ENCODE measurements around the gene CYP2C19. TPM values are rescaled to one million over a fixed set of nuclear protein-coding genes. Genes with fewer than 3 reads are reported as not detected.

The CYP2C19 gene
- polyA plus RNA-seq, 3 donors = not detected

GRCh38 chr10:94846204-94846603 is 83.7 kb downstream of the CYP2C19 start:
- TF ChIP-seq, protein P1, sequence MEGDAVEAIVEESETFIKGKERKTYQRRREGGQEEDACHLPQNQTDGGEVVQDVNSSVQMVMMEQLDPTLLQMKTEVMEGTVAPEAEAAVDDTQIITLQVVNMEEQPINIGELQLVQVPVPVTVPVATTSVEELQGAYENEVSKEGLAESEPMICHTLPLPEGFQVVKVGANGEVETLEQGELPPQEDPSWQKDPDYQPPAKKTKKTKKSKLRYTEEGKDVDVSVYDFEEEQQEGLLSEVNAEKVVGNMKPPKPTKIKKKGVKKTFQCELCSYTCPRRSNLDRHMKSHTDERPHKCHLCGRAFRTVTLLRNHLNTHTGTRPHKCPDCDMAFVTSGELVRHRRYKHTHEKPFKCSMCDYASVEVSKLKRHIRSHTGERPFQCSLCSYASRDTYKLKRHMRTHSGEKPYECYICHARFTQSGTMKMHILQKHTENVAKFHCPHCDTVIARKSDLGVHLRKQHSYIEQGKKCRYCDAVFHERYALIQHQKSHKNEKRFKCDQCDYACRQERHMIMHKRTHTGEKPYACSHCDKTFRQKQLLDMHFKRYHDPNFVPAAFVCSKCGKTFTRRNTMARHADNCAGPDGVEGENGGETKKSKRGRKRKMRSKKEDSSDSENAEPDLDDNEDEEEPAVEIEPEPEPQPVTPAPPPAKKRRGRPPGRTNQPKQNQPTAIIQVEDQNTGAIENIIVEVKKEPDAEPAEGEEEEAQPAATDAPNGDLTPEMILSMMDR (IDR thresholded peaks at IDR 0.05) = no peak
- no peak overlapping the region for H3K4me3 Mint-ChIP-seq

GRCh38 chr10:94850766-94851165 is 88.3 kb downstream of the CYP2C19 start:
- H3K4me1 ChIP-seq (ENCODE audit: control insufficient read depth in 1 of 2, insufficient read depth in 2 of 2, low read length in 2 of 2) = no peaks in the 10 kb centered on the region
- Mint-ChIP-seq H3K9me3 (peaks cover 0 to 7% (median 2%) of the 10 kb centered on the region in 7 donors), H3K27me3 (ENCODE audit: low read depth in 3 of 3) (no peaks in the 10 kb centered on the region)

More at GRCh38 chr10:94846204-94846603, 83.7 kb downstream of the CYP2C19 start:
- Histone ChIP-seq H3K4me3 (replicated peaks in 1 of 3; ENCODE audit: low read depth in 2 of 3, low read length in 3 of 3) (no peak overlapping the region), H3K36me3 (replicated peaks in 1 of 2; ENCODE audit: control insufficient read depth in 1 of 2, insufficient read depth in 2 of 2, low read length in 2 of 2) (no peaks in the 10 kb centered on the region), H2AFZ (ENCODE audit: insufficient read depth, low read depth, low read length, poor library complexity, severe bottlenecking) (no peak overlapping the region), H3K9ac (ENCODE audit: insufficient read depth, low read length, poor library complexity, severe bottlenecking) (no peak overlapping the region), H3K27me3 (ENCODE audit: control insufficient read depth in 2 of 2, insufficient read depth in 2 of 2, low read length in 2 of 2) (no peaks in the 10 kb centered on the region), H4K20me1 (ENCODE audit: insufficient read depth, low read length) (no peaks in the 10 kb centered on the region), H3K4me2 (replicated peaks; ENCODE audit: extremely low read depth, low read length, poor library complexity, severe bottlenecking) (no peak overlapping the region), H3K9me3 (replicated peaks in 1 of 2; ENCODE audit: control insufficient read depth in 1 of 2, insufficient read depth in 1 of 2, low read length in 2 of 2) (peaks cover 0 to 3% of the 10 kb centered on the region in 2 donors), H3K79me2 (ENCODE audit: insufficient read depth, low read length) (no peaks in the 10 kb centered on the region), H3K4me1 (ENCODE audit: control insufficient read depth in 1 of 2, insufficient read depth in 2 of 2, low read length in 2 of 2) (no peaks in the 10 kb centered on the region), H3K27ac (ENCODE audit: low read depth in 1 of 2, low read length in 2 of 2) (no peak overlapping the region)
- no CpG with 5 or more reads among the region's 1 CpG for whole genome bisulfite sequencing (ENCODE audit: insufficient coverage)
- H3K9me3 Mint-ChIP-seq = peaks cover under 1 to 12% (median 5%) of the 10 kb centered on the region in 7 donors
- no peak overlapping the region for H3K27ac Mint-ChIP-seq
- peaks cover 0 to 1% (median 0%) of the 10 kb centered on the region in 3 donors for H3K27me3 Mint-ChIP-seq (ENCODE audit: low read depth in 3 of 3)
- H3K36me3 Mint-ChIP-seq = no peaks in the 10 kb centered on the region
- intact Hi-C loops (cut with micrococcal nuclease) = no loop called here
- DNase-seq = no peak
- H3K4me1 Mint-ChIP-seq = no peaks in the 10 kb centered on the region

More at GRCh38 chr10:94850766-94851165, 88.3 kb downstream of the CYP2C19 start:
- no peaks in the 10 kb centered on the region for H3K36me3 ChIP-seq (replicated peaks in 1 of 2; ENCODE audit: control insufficient read depth in 1 of 2, insufficient read depth in 2 of 2, low read length in 2 of 2)
- H2AFZ ChIP-seq (ENCODE audit: insufficient read depth, low read depth, low read length, poor library complexity, severe bottlenecking) = no peak overlapping the region
- H3K27ac Mint-ChIP-seq = no peak overlapping the region
- H3K9ac ChIP-seq (ENCODE audit: insufficient read depth, low read length, poor library complexity, severe bottlenecking) = no peak overlapping the region
- no peak overlapping the region for H3K4me3 ChIP-seq (replicated peaks in 1 of 3; ENCODE audit: low read depth in 2 of 3, low read length in 3 of 3)
- H4K20me1 ChIP-seq (ENCODE audit: insufficient read depth, low read length) = no peaks in the 10 kb centered on the region
- H3K4me2 ChIP-seq (replicated peaks; ENCODE audit: extremely low read depth, low read length, poor library complexity, severe bottlenecking) = no peak overlapping the region
- H3K27ac ChIP-seq (ENCODE audit: low read depth in 1 of 2, low read length in 2 of 2) = no peak overlapping the region
- H3K36me3 Mint-ChIP-seq = no peaks in the 10 kb centered on the region
- no peak overlapping the region for H3K4me3 Mint-ChIP-seq
- no peaks in the 10 kb centered on the region for H3K9me3 ChIP-seq (replicated peaks in 1 of 2; ENCODE audit: control insufficient read depth in 1 of 2, insufficient read depth in 1 of 2, low read length in 2 of 2)
- no peaks in the 10 kb centered on the region for H3K27me3 ChIP-seq (ENCODE audit: control insufficient read depth in 2 of 2, insufficient read depth in 2 of 2, low read length in 2 of 2)
- intact Hi-C loops (cut with micrococcal nuclease) = no loop called here
- TF ChIP-seq, protein P1 (IDR thresholded peaks at IDR 0.05) = no peak
- H3K79me2 ChIP-seq (ENCODE audit: insufficient read depth, low read length) = no peaks in the 10 kb centered on the region
- no peaks in the 10 kb centered on the region for H3K4me1 Mint-ChIP-seq
- no CpG with 5 or more reads among the region's 1 CpG for WGBS (ENCODE audit: insufficient coverage)
- no peak for DNase-seq
